WERI-Rb-1 (cell line): ENCODE data around the gene HDDC2.

Experiments used
- DNase-seq: peaks from one replicate; pipeline ENCODE4 v3.0.0-alpha.2; 2020
- H3K27ac ChIP-seq: fragments of 250-450 bp; sonication (Bioruptor Pico); 2 replicates; pipeline ENCODE4 v1.5.1; 2020; ENCODE audit warnings: mild to moderate bottlenecking, moderate library complexity
- H3K27me3 ChIP-seq: fragments of 250-450 bp; sonication (Bioruptor Pico); 2 replicates; pipeline ENCODE4 v1.5.1; 2021; ENCODE audit warnings: mild to moderate bottlenecking, low read depth, moderate library complexity; ENCODE audit not compliant: insufficient read depth, severe bottlenecking
- H3K36me3 ChIP-seq: fragments of 250-450 bp; sonication (Bioruptor Pico); 2 replicates; pipeline ENCODE4 v1.5.1; 2020; ENCODE audit warnings: mild to moderate bottlenecking, moderate library complexity
- H3K4me3 ChIP-seq: 2 replicates; pipeline ENCODE4 v1.5.1; 2011; ENCODE audit warnings: low read depth, mild to moderate bottlenecking, control low read depth, low read length
- H3K9me3 ChIP-seq: fragments of 250-450 bp; sonication (Bioruptor Pico); 2 replicates; pipeline ENCODE4 v1.5.1; 2021; ENCODE audit warnings: mild to moderate bottlenecking, moderate library complexity; ENCODE audit not compliant: severe bottlenecking
- CTCF ChIP-seq: IDR thresholded peaks from 2 replicates; pipeline ENCODE4 v1.5.1; 2011; ENCODE audit warnings: low read depth, mild to moderate bottlenecking, control low read depth, inconsistent platforms, low read length

Gene HDDC2

GRCh38 chr6:125303512-125303854 lies 1.7 kb upstream of the HDDC2 start:
- no peak overlapping the region for H3K4me3 ChIP-seq
- no peak for DNase-seq
- peaks cover 16% of the 10 kb centered on the region for H3K36me3 ChIP-seq
- peaks cover 21% of the 10 kb centered on the region for H3K27me3 ChIP-seq
- H3K9me3 ChIP-seq = peaks cover 12% of the 10 kb centered on the region
- no peak for TF ChIP-seq CTCF
- no peak overlapping the region for H3K27ac ChIP-seq

- Histone ChIP-seq H3K9me3 (peaks cover 12% of the 10 kb centered on the region), H3K27ac (no peak overlapping the region), H3K36me3 (peaks cover 21% of the 10 kb centered on the region), H3K4me3 (no peak overlapping the region), H3K27me3 (peaks cover 19% of the 10 kb centered on the region)
- DNase-seq = no peak
- no peak for TF ChIP-seq CTCF
Measured at GRCh38 chr6:125302840-125303511, 1.2 kb upstream of the HDDC2 start.

GRCh38 chr6:125300992-125301434 lies 754 bp downstream of the HDDC2 start:
- TF ChIP-seq CTCF = no peak
- no peak for DNase-seq
- peak overlapping the region; percentile 64 for H3K27ac ChIP-seq

GRCh38 chr6:125299257-125299656 lies 2.5 kb downstream of the HDDC2 start:
- Histone ChIP-seq H3K4me3 (no peak overlapping the region), H3K27ac (no peak overlapping the region), H3K27me3 (peaks cover 8% of the 10 kb centered on the region), H3K36me3 (peaks cover 42% of the 10 kb centered on the region), H3K9me3 (no peaks in the 10 kb centered on the region)
- DNase-seq = no peak
- no peak for TF ChIP-seq CTCF

More at GRCh38 chr6:125300992-125301434, 754 bp downstream of the HDDC2 start:
- Histone ChIP-seq H3K36me3 (peaks cover 35% of the 10 kb centered on the region), H3K4me3 (peak overlapping the region; percentile 70), H3K9me3 (peaks cover 11% of the 10 kb centered on the region), H3K27me3 (peaks cover 13% of the 10 kb centered on the region)

GRCh38 chr6:125296471-125296870 lies 5.3 kb downstream of the HDDC2 start:
- Histone ChIP-seq H3K4me3 (no peak overlapping the region), H3K9me3 (no peaks in the 10 kb centered on the region), H3K27ac (no peak overlapping the region), H3K36me3 (peaks cover 41% of the 10 kb centered on the region), H3K27me3 (no peaks in the 10 kb centered on the region)
- no peak for TF ChIP-seq CTCF
- DNase-seq = no peak

- DNase-seq = no peak
- Histone ChIP-seq H3K36me3 (peaks cover 37% of the 10 kb centered on the region), H3K27me3 (no peaks in the 10 kb centered on the region), H3K4me3 (no peak overlapping the region), H3K9me3 (no peaks in the 10 kb centered on the region), H3K27ac (no peak overlapping the region)
- no peak for TF ChIP-seq CTCF
Measured at GRCh38 chr6:125294925-125295324, 6.8 kb downstream of the HDDC2 start.
